Posterior vena cava (tissue), 2 donors: ENCODE data around the gene GATA5. TPM values are rescaled to one million over a fixed set of nuclear protein-coding genes. Genes with fewer than 3 reads are reported as not detected.

Experiments used
- DNase-seq: peaks from one replicate; pipeline ENCODE4 v3.0.0-alpha.2; 2020; ENCODE audit warnings: low spot score
- intact Hi-C, 2 donors: fragments of 100-400 bp; cut with DNase I; formaldehyde crosslinking; loops; one replicate each; pipeline versions ENCODE4 v1.14.1 to v1.14.2; 2022 to 2023
- total RNA-seq, 2 donors: library from RNA; stranded (reverse); fragmentation: NEBNext Ultra II Directional; extraction: Animal tissue kit (Norgen Biotek cat#: 25700); gene quantifications; one replicate each; pipeline ENCODE4 v1.2.1, GENCODE V29; 2021
- donor health status: DM: yes; HTN: yes; CAD: no.
- donor health status: DM: yes; HTN: yes; CAD: no.

Gene GATA5
- total RNA-seq, 2 donors from 2014 or later: 3.8 to 6.8 TPM

DNA sequence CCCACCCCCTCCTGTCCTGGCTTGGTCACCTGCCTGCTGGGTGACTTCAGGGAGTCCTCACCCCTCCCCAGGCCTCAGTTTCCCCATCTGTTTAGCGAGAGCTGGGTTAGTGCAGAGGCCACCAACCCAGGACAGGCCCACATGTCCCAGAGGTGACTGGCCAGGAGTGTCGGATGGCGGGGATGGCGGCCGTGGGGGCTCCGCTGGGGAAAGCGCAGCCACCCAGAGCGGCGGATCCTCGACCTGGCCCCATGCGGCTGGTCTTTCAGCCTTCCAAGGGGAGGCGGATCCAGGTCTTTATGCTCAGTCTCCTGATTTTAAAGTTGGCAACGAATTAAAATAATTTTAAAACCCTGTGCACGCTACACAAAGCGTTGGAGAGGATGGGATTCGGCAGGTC is 31.0 kb upstream of the GATA5 start:
- intact Hi-C loops: loop anchor here in 1 of 2 donors (10.0 kb wide), 1 partner anchor 268 kb away; no protein-coding TSS in a partner anchor

DNA sequence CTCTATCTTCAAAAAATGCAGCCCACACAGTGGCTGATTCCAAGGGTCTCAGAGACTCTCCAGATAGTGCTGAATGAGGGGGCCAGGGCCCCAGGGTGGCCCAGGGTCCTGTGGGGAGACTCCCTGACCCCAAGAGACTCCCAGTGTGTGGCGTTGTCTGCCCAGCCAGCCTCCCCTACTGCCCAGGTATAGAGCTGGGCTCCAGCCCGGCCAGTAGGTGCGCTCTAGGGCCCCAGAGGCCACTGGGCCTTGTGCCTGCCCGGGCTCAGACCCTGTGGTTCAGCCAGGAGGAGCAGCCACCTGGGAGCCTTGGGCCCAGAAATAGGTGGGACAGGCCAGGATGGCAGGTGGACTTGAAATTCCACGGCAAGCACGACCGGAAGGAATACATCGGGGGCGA is 30.3 kb upstream of the GATA5 start:
- intact Hi-C loops: loop anchor here in 1 of 2 donors (10.0 kb wide), 1 partner anchor 269 kb away; no protein-coding TSS in a partner anchor
- DNase-seq: no peak

More for the DNA sequence above, 31.0 kb upstream of the GATA5 start:
- DNase-seq: no peak

DNA sequence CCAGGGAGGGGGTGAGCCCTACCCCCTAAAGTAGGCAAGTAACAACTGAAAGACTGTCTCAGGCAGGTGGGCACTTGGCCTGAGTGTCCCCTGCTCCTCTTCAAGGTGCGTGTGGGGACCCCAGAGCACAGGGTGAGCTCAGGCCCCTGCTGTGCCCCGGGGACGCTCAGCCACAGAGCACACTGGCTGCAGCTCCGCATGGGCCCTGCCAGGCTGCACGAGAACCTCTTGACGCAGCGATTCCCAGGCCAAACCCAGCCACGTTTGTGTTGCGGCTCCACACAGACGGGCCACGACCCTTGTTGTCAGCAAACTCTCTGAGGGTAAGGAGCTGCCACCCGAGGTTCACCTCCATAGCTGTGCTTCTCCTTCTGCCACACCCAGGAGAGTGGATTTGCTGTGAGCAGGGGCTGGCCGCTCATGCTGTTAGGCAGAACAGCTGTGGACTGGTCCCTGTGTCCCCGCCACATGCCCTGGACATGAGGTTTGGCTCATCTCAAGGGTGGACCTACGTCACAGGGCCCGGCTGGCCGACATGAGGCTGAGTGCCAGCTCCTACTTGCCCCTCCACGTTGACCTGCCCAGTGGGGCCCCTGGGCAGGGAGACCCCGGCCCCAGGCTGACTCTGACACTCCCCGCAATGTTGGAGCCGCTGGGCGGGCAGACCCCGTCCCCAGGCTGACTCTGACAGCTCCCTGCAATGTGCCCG is 29.7 kb upstream of the GATA5 start:
- intact Hi-C loops: loop anchor here in 1 of 2 donors (10.0 kb wide), 1 partner anchor 269 kb away; no protein-coding TSS in a partner anchor
- DNase-seq: no peak

DNA sequence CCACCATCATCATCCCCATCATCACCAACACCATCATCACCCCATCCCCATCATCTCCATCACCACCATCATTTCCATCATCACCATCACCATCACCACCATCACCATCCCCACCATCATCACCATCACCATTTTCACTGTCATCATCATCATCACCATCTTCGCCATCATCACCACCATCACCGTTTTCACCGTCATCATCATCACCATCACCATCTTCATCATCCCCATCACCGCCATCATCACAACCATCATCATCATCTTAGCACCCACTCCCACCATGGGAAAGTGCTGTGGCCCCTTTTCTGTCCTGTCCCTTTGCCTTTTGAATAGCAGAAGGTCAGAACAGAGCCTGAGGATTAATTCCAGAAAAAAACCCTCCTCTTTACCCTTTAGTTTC is 28.5 kb upstream of the GATA5 start:
- intact Hi-C loops: loop anchor here (5.0 to 10.0 kb wide), 2 partner anchors 270 to 288 kb away; no protein-coding TSS in a partner anchor
- no peak for DNase-seq

DNA sequence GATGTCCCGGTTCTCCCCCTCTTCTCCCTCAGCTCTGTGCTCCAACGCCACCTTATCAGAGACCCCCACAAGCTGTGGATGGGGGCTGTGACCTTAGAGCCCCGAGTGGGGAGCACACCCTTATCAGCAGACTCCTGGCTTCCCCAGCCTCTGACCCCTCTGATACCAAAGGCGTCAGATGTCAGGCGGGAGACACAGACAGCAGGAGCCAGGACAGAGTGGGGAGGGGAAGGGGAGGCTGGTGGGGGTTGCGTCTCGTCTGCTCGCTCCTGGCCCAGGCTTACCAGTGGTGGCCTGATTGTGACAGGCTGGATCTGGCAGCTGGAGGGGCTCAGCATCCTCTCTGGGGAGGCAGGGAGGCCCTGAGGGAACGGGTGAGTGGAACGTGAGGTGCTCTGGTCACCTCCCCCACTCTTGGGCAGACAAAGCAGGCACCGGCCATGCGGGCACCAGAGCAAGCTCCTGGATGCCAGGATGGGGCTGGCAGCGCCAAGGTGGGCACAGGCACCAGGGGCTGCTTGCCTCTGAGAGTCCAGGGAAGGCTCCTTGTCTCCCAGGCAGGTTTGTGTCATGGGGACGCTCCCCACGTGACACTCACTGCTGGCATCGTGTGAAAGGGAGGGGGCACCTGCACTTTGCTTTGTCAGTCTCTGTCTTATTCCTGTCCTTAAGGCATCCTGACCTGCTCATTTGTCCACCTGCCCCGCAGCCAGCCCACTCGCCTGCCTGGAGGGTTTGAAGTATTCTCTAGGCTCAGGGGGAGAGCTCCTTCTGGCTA is 27.8 kb upstream of the GATA5 start:
- intact Hi-C loops: loop anchor here (5.0 to 10.0 kb wide), 2 partner anchors 271 to 289 kb away; no protein-coding TSS in a partner anchor
- no peak for DNase-seq

DNA sequence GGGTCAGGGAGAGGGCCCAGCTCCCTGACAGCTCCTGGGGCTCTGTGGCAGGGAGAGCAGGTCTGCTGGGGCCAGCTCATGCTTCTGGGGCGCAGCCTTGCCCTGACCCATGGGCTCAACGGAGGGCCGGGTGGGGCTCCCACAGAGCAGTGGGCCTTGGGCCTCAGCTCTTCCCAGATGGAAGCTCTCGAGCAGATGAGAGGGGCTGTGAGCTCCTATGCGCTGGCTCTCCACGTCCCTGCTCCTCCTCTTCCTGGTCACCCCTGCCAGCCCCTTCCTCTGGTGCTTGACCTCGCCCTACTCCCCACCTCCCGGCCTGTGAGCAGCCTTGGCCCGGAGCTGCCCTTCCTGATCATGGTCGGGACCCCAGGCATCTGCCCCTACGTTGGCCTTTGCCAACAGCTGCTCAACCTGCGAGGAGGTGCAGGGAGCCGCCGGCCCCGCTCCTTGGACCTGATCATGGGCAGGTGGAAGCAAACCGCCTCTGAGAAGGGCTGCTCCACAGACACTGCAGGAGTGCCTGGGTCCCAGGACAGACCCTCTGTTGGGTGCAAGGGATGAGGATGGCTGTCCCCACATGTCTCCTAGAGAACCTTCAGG is 26.8 kb upstream of the GATA5 start:
- no peak for DNase-seq
- intact Hi-C loops: loop anchor here (5.0 to 10.0 kb wide), 2 partner anchors 272 to 290 kb away; no protein-coding TSS in a partner anchor

DNA sequence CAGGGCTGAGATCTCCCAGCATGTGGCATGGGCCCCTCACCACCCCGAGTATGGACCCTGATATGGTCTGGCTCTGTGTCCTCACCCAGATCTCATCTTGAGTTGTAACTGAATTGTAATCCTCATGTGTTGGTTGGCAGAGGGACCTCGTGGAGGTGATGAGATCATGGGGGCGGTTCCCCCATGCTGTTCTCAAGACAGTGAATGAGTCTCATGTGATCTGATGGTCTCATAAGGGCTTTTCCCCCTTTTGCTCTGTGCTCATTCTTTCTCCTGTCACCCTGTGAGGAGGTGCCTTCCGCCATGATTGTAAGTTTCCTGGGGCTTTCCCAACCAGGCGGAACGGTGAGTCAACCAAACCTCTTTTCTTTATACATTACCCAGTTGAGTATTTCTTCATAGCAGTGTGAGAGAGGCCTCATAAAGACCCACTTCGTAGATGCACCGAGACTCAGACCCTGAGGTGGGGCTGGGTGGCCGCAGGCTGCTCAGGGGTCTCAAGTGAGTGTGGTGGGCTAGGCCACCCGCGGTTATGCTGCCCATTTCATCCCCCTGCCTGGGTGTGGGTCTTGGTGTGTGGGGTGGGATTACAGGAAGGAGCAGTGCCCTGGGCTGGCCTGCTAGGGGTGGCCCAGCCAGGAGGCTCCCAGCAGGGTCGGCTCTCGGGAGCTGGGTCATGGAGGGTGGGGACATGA is 26.2 kb upstream of the GATA5 start:
- DNase-seq: no peak
- intact Hi-C loops: loop anchor here (5.0 to 10.0 kb wide), 2 partner anchors 273 to 290 kb away; no protein-coding TSS in a partner anchor

DNA sequence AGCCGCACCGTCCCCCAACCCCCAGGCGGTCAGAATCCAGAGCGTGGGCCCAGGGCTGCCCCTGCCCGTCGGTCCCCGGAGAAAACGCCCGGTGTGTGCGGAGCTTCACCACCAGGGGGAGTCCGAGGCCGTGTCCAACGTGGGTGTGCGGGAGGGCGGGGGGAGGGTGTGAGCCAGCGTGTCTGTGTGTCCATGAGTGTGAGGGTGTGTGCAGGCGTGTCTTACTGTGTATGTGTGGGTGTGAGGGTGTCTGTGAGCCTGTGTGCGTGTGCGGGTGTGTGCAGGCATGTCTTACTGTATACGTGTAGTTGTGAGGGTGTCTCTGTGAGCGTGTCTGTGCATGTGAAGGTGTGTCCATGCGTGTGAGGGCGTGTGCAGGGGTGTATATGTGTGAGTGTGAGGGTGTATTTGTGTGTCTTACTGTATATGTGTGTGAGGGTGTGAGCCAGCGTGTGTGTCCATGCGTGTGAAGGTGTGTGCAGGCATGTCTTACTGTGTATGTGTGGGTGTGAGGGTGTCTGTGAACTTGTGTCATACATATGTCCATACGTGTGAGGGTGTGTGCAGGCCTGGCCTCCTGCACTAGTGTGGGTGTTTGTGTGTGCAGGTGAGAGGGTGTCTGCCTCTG is 24.6 kb upstream of the GATA5 start:
- DNase-seq: peak; percentile 93
- intact Hi-C loops: loop anchor here (5.0 to 10.0 kb wide), 2 partner anchors 274 to 292 kb away; no protein-coding TSS in a partner anchor

DNA sequence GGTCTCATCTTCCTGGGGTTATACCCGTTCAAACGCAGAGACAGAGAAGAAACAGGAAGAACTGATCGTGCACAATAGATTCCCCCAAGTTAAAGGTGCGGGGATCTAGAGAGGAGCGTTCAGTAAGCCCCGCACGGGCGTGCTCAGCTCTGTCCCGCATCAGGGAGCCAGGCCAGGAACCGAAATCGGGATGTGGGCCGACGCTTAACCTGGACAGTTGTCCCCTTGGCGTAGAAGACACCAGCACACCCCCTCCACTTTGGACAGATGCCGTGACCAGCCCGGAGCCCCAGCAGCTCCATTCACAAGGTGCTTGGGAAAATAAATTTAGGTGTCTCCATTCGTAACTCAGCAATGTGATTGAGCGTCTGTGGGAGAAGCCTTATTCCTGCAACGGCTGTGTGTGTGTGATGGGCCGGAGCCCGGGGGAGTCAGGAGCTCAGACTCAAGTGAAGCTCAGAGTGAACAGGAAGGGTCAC is 24.0 kb upstream of the GATA5 start:
- no peak for DNase-seq
- intact Hi-C loops: loop anchor here (2.0 to 10.0 kb wide), 4 partner anchors 117 to 665 kb away; no protein-coding TSS in a partner anchor

DNA sequence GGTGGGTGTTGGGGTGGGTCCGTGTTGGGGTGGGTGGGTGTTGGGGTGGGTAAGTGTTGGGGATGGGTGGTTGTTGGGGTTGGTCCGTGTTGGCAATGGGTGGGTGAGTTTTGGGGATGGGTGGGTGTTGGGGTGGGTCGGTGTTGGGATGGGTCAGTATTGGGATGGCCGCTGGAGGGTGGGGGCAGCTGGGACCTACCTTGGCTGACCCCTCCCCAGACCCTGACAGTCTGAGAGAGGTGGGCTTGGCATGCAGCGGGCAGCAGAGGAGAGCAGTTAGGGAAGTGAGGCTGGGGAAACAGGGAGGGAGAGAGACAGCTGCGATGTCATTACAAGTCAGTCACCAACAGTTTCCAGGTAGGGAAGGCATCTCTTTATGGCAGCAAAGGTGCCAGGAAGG is 23.1 kb upstream of the GATA5 start:
- no peak for DNase-seq
- intact Hi-C loops: loop anchor here (2.0 to 10.0 kb wide), 2 partner anchors 118 to 664 kb away; no protein-coding TSS in a partner anchor

DNA sequence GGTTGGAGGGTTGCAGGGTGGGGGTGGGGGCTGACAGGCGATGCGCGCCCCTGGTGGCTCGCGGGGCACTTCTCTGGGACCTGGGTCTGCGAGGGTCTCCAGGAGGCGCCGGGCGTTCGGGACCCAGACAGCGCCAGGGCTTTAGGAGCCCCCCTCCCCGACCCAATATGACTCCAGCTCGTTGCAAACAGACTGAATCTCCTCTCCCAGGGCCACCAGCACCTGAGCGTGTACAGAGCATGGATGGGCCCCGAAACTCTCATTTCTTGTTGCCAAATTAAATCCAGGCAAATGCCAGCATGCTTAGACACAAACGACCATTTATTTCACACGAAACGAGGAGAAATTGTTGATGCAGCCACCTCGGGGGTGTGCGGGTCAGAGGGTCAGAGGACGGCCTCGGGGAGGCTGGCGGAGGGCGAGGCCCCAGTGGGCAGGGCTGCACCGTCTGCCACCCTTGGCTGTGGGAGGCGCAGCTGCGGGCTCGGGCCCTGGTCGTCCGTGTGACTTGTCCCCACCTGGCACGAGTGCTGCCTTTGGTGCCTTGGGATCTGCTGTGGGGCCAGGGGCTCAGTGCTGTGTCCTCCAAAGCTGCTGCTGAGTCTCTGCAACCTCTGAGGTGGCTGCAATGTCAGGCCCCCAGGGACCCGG is 20.9 kb upstream of the GATA5 start:
- DNase-seq: no peak
- intact Hi-C loops: loop anchor here in 1 of 2 donors (10.0 kb wide), 1 partner anchor 662 kb away; no protein-coding TSS in a partner anchor

DNA sequence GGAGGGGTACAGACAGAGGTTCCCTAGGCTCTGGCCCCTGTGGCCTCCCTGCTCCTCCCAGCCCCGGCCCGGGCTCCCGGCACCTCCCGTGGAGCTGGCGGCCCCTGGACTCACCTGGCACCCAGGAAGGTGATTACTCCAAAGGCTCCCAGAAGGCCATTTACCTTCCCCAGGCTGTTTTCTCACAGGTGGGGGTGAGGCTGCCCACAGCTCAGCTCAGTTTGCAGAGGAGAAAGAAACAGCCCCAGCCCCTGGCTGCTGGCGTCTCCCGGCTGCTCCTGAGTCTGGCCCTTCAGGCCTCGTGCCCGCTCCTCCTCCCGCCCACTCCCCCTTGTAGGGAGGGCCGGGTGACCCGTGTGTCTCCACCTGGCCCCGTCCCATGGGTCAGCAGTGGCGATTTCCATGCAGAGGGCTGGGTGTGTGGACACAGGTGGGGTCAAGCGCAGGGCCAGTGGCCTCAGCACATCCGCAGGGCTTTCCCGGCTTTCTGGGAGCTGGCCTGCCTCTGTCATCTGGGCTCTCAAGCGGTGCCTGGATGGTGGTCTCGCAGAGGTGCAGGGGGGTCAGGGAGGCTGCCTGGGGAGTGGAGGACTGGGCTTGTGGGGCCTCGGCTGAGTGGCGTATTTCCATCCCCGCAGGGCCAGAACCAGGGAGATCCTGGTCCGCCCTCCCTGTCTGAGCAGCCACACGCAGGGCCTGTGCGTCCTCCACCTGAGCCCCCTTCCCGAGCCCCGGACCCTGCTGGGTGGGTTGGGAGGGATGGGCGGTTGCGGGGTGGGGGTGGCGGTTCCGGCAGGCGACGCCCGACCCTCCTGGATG is 20.2 kb upstream of the GATA5 start:
- no peak for DNase-seq
- intact Hi-C loops: loop anchor here in 1 of 2 donors (10.0 kb wide), 1 partner anchor 661 kb away; no protein-coding TSS in a partner anchor

DNA sequence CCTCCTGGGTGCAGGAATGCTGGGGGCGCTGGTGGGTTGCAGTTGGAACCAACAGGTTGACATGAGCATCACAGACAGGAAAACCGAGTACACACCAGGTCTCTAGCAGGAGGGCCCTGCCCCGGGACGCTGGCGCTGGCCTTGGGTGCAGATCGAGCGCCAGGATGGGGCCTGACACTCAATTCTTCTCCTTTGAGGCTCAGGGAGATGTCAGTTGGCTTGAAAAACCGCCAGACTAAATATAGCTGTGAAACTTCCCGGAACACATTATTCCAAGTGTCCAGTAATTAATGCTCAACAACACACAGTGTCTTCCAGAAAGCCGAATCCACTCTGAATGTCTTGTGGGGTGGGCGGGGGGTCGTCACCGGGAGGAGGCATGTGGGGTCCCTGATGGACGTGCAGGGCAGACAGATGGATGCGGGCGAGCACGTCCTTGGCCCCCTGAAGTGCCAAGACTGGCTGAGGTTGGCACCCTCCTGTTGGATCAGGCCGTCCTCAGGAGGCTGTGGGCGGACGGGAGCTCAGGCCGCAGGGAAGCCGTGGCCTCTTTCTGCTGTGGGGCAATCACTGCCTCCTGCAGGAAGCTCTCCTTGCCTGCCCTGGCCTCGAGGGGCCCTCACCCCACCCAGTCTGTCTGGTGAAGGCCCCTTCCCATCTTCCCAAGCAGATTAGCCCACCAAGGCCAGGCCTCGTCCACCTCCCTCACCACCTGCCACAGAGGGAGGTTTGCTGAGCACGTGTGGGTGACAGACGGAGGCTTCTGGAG is 19.4 kb upstream of the GATA5 start:
- intact Hi-C loops: loop anchor here in 1 of 2 donors (10.0 kb wide), 1 partner anchor 660 kb away; no protein-coding TSS in a partner anchor
- no peak for DNase-seq

DNA sequence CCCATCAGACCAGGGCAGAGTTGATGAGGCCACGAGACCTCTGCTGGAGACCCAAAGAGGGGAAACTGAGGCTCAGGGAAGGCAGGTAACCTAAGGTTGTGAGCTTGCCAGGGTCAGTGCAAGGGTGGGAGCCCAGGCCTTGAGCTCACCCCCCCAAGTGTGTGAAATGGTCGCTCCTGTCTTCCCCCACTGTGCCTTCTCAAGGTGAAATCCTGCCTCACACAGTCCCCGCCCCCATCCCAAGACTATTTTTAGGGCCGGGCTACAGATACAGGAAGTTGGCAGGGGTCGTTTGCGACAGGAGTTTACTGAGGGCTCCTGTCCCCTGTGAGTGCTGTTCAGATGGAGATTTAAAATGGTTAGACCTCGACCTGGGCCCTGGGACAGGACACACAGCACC is 18.7 kb upstream of the GATA5 start:
- intact Hi-C loops: loop anchor here in 1 of 2 donors (10.0 kb wide), 1 partner anchor 660 kb away; no protein-coding TSS in a partner anchor
- no peak for DNase-seq

DNA sequence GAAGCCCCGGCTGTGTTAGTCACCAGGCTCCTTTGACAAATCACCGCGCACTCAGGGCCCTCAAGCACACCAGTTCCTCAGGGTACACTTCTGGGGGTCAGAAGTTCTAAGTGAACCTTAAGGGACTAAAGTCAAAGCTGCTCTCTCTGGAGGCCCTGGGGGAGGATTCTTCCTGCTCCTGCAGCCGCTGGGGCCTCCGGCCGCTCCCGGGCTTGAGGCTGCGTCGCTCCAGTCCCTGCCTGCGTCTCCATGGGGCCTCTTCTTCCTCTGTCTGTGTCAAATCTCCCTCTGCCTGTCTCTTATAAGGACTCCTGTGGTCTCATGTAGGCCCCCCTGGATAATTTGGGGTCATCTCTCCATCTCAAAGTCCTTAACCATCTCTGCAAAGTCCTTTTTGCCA is 18.1 kb upstream of the GATA5 start:
- intact Hi-C loops: loop anchor here in 1 of 2 donors (10.0 kb wide), 1 partner anchor 659 kb away; no protein-coding TSS in a partner anchor
- DNase-seq: no peak
